ENCODE results near the gene NSG1.
"Not testable (repeated sequence)": the region's sequence is repeated elsewhere in the genome, so short reads cannot be mapped to it uniquely, and the experiment has no call there.

Gene NSG1

GRCh38 chr4:4386736-4387392 lies at the start of gene NSG1:
Gene NSG1 (plus strand): TSS chr4:4387102. CDS start chr4:4387630, 528 bp downstream.
- no peak for DNase-seq

- DNase-seq, result no peak
These were observed 48.5 kb upstream of the NSG1 start for GRCh38 chr4:4338210-4339001.

GRCh38 chr4:4339504-4340085 lies 47.3 kb upstream of the NSG1 start:
- no peak for DNase-seq

- no peak for DNase-seq
These were observed 44.8 kb upstream of the NSG1 start for GRCh38 chr4:4341861-4342650.

- no peak for DNase-seq
These were observed 43.9 kb upstream of the NSG1 start for GRCh38 chr4:4343038-4343437.

- no peak for DNase-seq
These were observed 41.9 kb upstream of the NSG1 start for GRCh38 chr4:4344915-4345527.

- DNase-seq, result no peak
These were observed 39.3 kb upstream of the NSG1 start for GRCh38 chr4:4347585-4347984.

GRCh38 chr4:4348585-4348984 lies 38.3 kb upstream of the NSG1 start:
- DNase-seq, result not testable (repeated sequence)

- DNase-seq, result no peak
These were observed 37.0 kb upstream of the NSG1 start for GRCh38 chr4:4349867-4350266.

GRCh38 chr4:4350909-4351308 lies 36.0 kb upstream of the NSG1 start:
- DNase-seq, result no peak

- DNase-seq, result no peak
These were observed 31.6 kb upstream of the NSG1 start for GRCh38 chr4:4355302-4355701.

- no peak for DNase-seq
These were observed 30.5 kb upstream of the NSG1 start for GRCh38 chr4:4356106-4357041.

- DNase-seq, result no peak
These were observed 28.6 kb upstream of the NSG1 start for GRCh38 chr4:4358093-4358854.

- no peak for DNase-seq
These were observed 25.0 kb upstream of the NSG1 start for GRCh38 chr4:4361883-4362282.

GRCh38 chr4:4362991-4363697 lies 23.8 kb upstream of the NSG1 start:
- no peak for DNase-seq

GRCh38 chr4:4364061-4364460 lies 22.8 kb upstream of the NSG1 start:
- no peak for DNase-seq

- no peak for DNase-seq
These were observed 22.3 kb upstream of the NSG1 start for GRCh38 chr4:4364486-4365208.

GRCh38 chr4:4368809-4369580 lies 17.9 kb upstream of the NSG1 start:
- DNase-seq, result no peak
